Caco-2 (cell line): Measurements from ENCODE around the gene CDS2. TPM values are rescaled to one million over a fixed set of nuclear protein-coding genes. Genes with fewer than 3 reads are reported as not detected.

Experiments
- BruUV-seq: library from RNA; stranded (reverse); fragments of 400-500 nt; replicated peaks from 2 replicates; lab custom pipeline; 2021; lab: Mats Ljungman, UMichigan
- CTCF ChIA-PET: fragments of 300-600 bp; sonication (Branson Sonifier 250); formaldehyde crosslinking; loops from one replicate; lab custom pipeline; 2022; ENCODE audit warnings: antibody characterized with exemption; lab: Charles Lee
- POLR2A ChIA-PET: fragments of 300-600 bp; sonication (Branson Sonifier 250); formaldehyde crosslinking; loops from one replicate; lab custom pipeline; 2022; ENCODE audit warnings: antibody characterized with exemption; lab: Charles Lee
- DNase-seq, 2 experiments: peaks; one replicate each; pipeline versions ENCODE4 v3.0.0 to v3.0.0-alpha.2; 2020 to 2022
- H3K27me3 ChIP-seq: replicated peaks from 2 replicates; pipeline ENCODE4 v1.6.0; 2011; ENCODE audit warnings: low read length; ENCODE audit not compliant: control insufficient read depth, insufficient read depth
- H3K36me3 ChIP-seq: 2 replicates; pipeline ENCODE4 v1.5.1; 2011; ENCODE audit warnings: low read length; ENCODE audit not compliant: control insufficient read depth, insufficient read depth
- H3K4me1 ChIP-seq: fragments of 250-450 bp; sonication (Bioruptor Pico); 2 replicates; pipeline ENCODE4 v1.5.1; 2020; ENCODE audit warnings: mild to moderate bottlenecking
- H3K4me3 ChIP-seq: 2 replicates; pipeline ENCODE4 v1.5.1; 2011; ENCODE audit warnings: low read depth, mild to moderate bottlenecking, control low read depth, low read length
- H3K9me3 ChIP-seq: fragments of 250-450 bp; sonication (Bioruptor Pico); 2 replicates; pipeline ENCODE4 v1.5.1; 2020; ENCODE audit warnings: mild to moderate bottlenecking, moderate library complexity
- H3K27ac Mint-ChIP-seq: one replicate; pipeline ENCODE4 v1.8.0; 2022; ENCODE audit warnings: mixed read lengths; ENCODE audit not compliant: unreplicated experiment
- H3K27me3 Mint-ChIP-seq: one replicate; pipeline ENCODE4 v1.8.0; 2022; ENCODE audit warnings: mixed read lengths; ENCODE audit not compliant: insufficient read depth, unreplicated experiment
- H3K36me3 Mint-ChIP-seq: one replicate; pipeline ENCODE4 v1.8.0; 2022; ENCODE audit warnings: mild to moderate bottlenecking, mixed read lengths; ENCODE audit not compliant: insufficient read depth, unreplicated experiment
- H3K4me1 Mint-ChIP-seq: one replicate; pipeline ENCODE4 v1.8.0; 2022; ENCODE audit warnings: low read depth, mixed read lengths; ENCODE audit not compliant: unreplicated experiment
- H3K4me3 Mint-ChIP-seq: one replicate; pipeline ENCODE4 v1.8.0; 2022; ENCODE audit warnings: mild to moderate bottlenecking, moderate library complexity, mixed read lengths; ENCODE audit not compliant: unreplicated experiment
- H3K9me3 Mint-ChIP-seq: one replicate; pipeline ENCODE4 v1.8.0; 2022; ENCODE audit warnings: mixed read lengths; ENCODE audit not compliant: unreplicated experiment
- CTCF ChIP-seq, 2 experiments: fragments of 200-600 bp in 1 of 2; IDR thresholded peaks; 1 replicate in 1 of 2; 2 replicates in 1 of 2; pipeline versions ENCODE4 v1.5.1 to v1.8.0; 2011 to 2022; ENCODE audit warnings: antibody characterized with exemption in 1 of 2, control low read depth in 1 of 2, inconsistent platforms in 1 of 2, low read depth in 1 of 2, low read length in 1 of 2, mild to moderate bottlenecking in 1 of 2, moderate library complexity in 1 of 2; ENCODE audit not compliant: insufficient read depth in 1 of 2, severe bottlenecking in 1 of 2, unreplicated experiment in 1 of 2
- intact Hi-C: fragments of 100-400 bp; cut with micrococcal nuclease; formaldehyde crosslinking; loops from one replicate; pipeline ENCODE4 v1.10.0; 2022; ENCODE audit not compliant: unreplicated experiment
- total RNA-seq: library from RNA; stranded (reverse); gene quantifications from 2 replicates; pipeline ENCODE4 v1.2.3, GENCODE V29; 2022

Gene CDS2
- total RNA-seq, 1 experiment from 2014 or later, result 53.8 TPM

DNA sequence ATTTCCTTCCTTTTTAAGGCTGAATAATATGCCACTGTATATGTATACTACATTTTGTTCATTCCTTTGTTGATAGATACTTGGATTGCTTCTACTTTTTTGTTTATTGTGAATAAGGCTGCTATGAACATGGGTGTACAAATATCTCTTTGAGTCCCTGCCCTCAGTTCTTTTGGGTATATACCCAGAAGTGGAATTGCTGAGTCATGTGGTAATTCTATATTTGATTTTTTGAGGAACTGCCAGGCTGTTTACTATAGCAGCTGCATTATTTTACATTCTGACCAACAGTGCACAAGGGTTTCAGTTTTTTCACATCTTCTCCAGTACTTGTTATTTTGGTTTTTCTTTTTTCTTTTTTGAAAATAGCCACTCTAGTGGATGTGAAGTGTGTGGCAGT is 34.1 kb downstream of the CDS2 start:
- peaks cover 6% of the 10 kb centered on the region for H3K4me1 Mint-ChIP-seq
- no peaks in the 10 kb centered on the region for H3K9me3 Mint-ChIP-seq
- Histone ChIP-seq H3K9me3 (no peaks in the 10 kb centered on the region), H3K27me3 (no peaks in the 10 kb centered on the region), H3K4me3 (no peak overlapping the region), H3K4me1 (no peaks in the 10 kb centered on the region), H3K36me3 (no peaks in the 10 kb centered on the region)
- no peaks in the 10 kb centered on the region for H3K27me3 Mint-ChIP-seq
- ChIA-PET POLR2A (no interaction called here), CTCF (interaction anchor here (1.2 kb wide), 1 partner anchor 35 kb away, joined by 3 read pairs; no protein-coding TSS in a partner anchor)
- no peak overlapping the region for H3K4me3 Mint-ChIP-seq
- H3K36me3 Mint-ChIP-seq, result peaks cover 4% of the 10 kb centered on the region
- TF ChIP-seq CTCF (IDR thresholded peaks at IDR 0.05; ENCODE audit: insufficient read depth in 1 of 2, low read depth in 1 of 2, low read length in 1 of 2, severe bottlenecking in 1 of 2, unreplicated experiment in 1 of 2), result no peak
- no peak for DNase-seq
- intact Hi-C loops, result no loop called here
- no TSS peak for BruUV-seq
- no peak overlapping the region for H3K27ac Mint-ChIP-seq

GRCh38 chr20:5161536-5162164 is 34.8 kb downstream of the CDS2 start:
- ChIA-PET POLR2A (no interaction called here), CTCF (no interaction called here)
- Histone ChIP-seq H3K4me1 (no peaks in the 10 kb centered on the region), H3K36me3 (no peaks in the 10 kb centered on the region), H3K9me3 (no peaks in the 10 kb centered on the region), H3K4me3 (no peak overlapping the region), H3K27me3 (no peaks in the 10 kb centered on the region)
- H3K4me1 Mint-ChIP-seq, result peaks cover 13% of the 10 kb centered on the region
- TF ChIP-seq CTCF (IDR thresholded peaks at IDR 0.05; ENCODE audit: insufficient read depth in 1 of 2, low read depth in 1 of 2, low read length in 1 of 2, severe bottlenecking in 1 of 2, unreplicated experiment in 1 of 2), result no peak
- H3K27ac Mint-ChIP-seq, result no peak overlapping the region
- H3K27me3 Mint-ChIP-seq, result no peaks in the 10 kb centered on the region
- BruUV-seq, result no TSS peak
- H3K4me3 Mint-ChIP-seq, result no peak overlapping the region
- DNase-seq, result no peak
- intact Hi-C loops, result no loop called here
- H3K36me3 Mint-ChIP-seq, result no peaks in the 10 kb centered on the region
- H3K9me3 Mint-ChIP-seq, result no peaks in the 10 kb centered on the region

DNA sequence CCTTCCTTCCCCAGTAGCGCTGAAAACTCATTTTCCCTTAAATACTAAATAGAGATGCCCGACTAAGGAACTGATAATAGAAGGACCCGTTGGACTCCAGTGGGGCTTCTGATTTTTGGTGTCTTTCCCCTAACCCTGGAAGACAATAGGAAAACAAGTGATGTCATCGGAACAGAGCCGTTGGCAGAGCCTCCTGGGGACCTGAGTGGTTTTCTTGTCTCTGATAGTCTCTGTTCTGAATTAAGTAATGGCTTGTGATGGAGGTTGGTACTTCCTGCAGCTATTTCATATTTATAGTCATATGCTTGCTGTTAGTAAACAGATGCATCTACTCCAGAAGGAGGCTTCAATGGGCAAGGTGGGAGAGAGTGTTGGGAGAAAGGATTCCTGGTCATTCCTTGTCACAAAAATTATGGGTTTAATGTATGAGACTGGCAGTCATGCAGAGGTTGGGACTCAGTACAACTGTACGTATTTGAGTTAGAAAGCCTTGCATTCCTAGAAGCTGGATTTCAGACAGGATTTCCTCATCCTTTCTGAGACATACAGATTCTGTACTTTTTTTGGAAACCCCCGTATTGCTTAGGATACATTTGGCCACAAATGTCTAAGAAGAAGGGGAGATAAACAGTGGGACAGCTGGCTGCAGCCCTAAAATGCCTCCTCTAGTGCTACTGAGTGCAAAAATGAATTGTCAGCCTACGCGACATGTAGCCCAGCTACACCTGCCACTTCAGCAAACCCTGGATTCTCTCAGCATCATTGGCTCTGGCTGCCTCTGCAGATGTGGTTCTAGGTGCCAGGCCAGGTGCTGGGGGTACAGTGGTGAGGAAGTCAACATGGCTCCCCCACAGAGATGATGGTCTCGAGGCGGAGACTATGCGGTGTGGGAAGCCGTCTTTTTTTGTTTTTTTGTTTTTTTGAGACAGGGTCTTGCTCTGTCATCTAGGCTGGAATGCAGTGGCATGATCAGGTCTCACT is 38.1 kb downstream of the CDS2 start:
- Mint-ChIP-seq H3K27me3 (no peaks in the 10 kb centered on the region), H3K4me1 (peaks cover 8% of the 10 kb centered on the region), H3K4me3 (no peak overlapping the region), H3K36me3 (no peaks in the 10 kb centered on the region), H3K9me3 (no peaks in the 10 kb centered on the region), H3K27ac (no peak overlapping the region)
- Histone ChIP-seq H3K4me1 (no peaks in the 10 kb centered on the region), H3K9me3 (no peaks in the 10 kb centered on the region), H3K36me3 (no peaks in the 10 kb centered on the region), H3K27me3 (no peaks in the 10 kb centered on the region), H3K4me3 (no peak overlapping the region)
- no TSS peak for BruUV-seq
- POLR2A ChIA-PET, result no interaction called here
- no peak for TF ChIP-seq CTCF (IDR thresholded peaks at IDR 0.05; ENCODE audit: insufficient read depth in 1 of 2, low read depth in 1 of 2, low read length in 1 of 2, severe bottlenecking in 1 of 2, unreplicated experiment in 1 of 2)
- no peak for DNase-seq
- intact Hi-C loops, result no loop called here
- CTCF ChIA-PET, result interaction anchor here (0.6 kb wide), 1 partner anchor 60 kb away, joined by 3 read pairs; no protein-coding TSS in a partner anchor
